ENCODE measurements around the gene ZNF566.

- TF ChIP-seq OSR1 (CRISPR knock-in tag; IDR thresholded peaks at IDR 0.05) (no peak), PPARA (CRISPR knock-in tag; IDR thresholded peaks at IDR 0.05; ENCODE audit: borderline replicate concordance) (no peak), ZNF8 (CRISPR knock-in tag; IDR thresholded peaks at IDR 0.05) (no peak), ZNF70 (CRISPR knock-in tag; IDR thresholded peaks at IDR 0.05) (no peak), GLIS3 (CRISPR knock-in tag; IDR thresholded peaks at IDR 0.05) (no peak), ZNF565 (CRISPR knock-in tag; conservative IDR thresholded peaks at IDR 0.05; ENCODE audit: low read depth) (no peak), ARNTL (CRISPR knock-in tag; IDR thresholded peaks at IDR 0.05; ENCODE audit: borderline replicate concordance, low read depth) (no peak), ZFP3 (CRISPR knock-in tag; IDR thresholded peaks at IDR 0.05) (no peak), CSDC2 (CRISPR knock-in tag; IDR thresholded peaks at IDR 0.05) (no peak), CREB5 (CRISPR knock-in tag; IDR thresholded peaks at IDR 0.05; ENCODE audit: low read depth) (no peak)
- TF ChIP-seq, protein P1, sequence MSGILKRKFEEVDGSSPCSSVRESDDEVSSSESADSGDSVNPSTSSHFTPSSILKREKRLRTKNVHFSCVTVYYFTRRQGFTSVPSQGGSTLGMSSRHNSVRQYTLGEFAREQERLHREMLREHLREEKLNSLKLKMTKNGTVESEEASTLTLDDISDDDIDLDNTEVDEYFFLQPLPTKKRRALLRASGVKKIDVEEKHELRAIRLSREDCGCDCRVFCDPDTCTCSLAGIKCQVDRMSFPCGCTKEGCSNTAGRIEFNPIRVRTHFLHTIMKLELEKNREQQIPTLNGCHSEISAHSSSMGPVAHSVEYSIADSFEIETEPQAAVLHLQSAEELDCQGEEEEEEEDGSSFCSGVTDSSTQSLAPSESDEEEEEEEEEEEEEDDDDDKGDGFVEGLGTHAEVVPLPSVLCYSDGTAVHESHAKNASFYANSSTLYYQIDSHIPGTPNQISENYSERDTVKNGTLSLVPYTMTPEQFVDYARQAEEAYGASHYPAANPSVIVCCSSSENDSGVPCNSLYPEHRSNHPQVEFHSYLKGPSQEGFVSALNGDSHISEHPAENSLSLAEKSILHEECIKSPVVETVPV (CRISPR knock-in tag; IDR thresholded peaks at IDR 0.05): no peak
- TF ChIP-seq, protein P2, sequence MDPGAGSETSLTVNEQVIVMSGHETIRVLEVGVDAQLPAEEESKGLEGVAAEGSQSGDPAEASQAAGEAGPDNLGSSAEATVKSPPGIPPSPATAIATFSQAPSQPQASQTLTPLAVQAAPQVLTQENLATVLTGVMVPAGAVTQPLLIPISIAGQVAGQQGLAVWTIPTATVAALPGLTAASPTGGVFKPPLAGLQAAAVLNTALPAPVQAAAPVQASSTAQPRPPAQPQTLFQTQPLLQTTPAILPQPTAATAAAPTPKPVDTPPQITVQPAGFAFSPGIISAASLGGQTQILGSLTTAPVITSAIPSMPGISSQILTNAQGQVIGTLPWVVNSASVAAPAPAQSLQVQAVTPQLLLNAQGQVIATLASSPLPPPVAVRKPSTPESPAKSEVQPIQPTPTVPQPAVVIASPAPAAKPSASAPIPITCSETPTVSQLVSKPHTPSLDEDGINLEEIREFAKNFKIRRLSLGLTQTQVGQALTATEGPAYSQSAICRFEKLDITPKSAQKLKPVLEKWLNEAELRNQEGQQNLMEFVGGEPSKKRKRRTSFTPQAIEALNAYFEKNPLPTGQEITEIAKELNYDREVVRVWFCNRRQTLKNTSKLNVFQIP (CRISPR knock-in tag; IDR thresholded peaks at IDR 0.05; ENCODE audit: borderline replicate concordance, low read depth): no peak
- TF ChIP-seq, protein P3, sequence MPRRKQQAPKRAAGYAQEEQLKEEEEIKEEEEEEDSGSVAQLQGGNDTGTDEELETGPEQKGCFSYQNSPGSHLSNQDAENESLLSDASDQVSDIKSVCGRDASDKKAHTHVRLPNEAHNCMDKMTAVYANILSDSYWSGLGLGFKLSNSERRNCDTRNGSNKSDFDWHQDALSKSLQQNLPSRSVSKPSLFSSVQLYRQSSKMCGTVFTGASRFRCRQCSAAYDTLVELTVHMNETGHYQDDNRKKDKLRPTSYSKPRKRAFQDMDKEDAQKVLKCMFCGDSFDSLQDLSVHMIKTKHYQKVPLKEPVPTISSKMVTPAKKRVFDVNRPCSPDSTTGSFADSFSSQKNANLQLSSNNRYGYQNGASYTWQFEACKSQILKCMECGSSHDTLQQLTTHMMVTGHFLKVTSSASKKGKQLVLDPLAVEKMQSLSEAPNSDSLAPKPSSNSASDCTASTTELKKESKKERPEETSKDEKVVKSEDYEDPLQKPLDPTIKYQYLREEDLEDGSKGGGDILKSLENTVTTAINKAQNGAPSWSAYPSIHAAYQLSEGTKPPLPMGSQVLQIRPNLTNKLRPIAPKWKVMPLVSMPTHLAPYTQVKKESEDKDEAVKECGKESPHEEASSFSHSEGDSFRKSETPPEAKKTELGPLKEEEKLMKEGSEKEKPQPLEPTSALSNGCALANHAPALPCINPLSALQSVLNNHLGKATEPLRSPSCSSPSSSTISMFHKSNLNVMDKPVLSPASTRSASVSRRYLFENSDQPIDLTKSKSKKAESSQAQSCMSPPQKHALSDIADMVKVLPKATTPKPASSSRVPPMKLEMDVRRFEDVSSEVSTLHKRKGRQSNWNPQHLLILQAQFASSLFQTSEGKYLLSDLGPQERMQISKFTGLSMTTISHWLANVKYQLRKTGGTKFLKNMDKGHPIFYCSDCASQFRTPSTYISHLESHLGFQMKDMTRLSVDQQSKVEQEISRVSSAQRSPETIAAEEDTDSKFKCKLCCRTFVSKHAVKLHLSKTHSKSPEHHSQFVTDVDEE (CRISPR knock-in tag; IDR thresholded peaks at IDR 0.05): no peak
Observed at GRCh38 chr19:36501973-36502372, 12.6 kb upstream of the ZNF566 start.
